GM19239 (cell line): ENCODE measurements around the gene SEC22A.

Source experiments
- DNase-seq: peaks from one replicate; pipeline ENCODE4 v3.0.0; 2011; ENCODE audit warnings: low spot score; ENCODE audit not compliant: insufficient read length
- FAIRE-seq: peaks from 2 replicates; lab custom pipeline; 2011; peaks lifted over from hg19 to GRCh38; lab: Jason Lieb, UNC

SEC22A gene

GRCh38 chr3:123285066-123285465 lies 83.3 kb downstream of the SEC22A start:
- DNase-seq: no peak
- FAIRE-seq: no peak

DNA sequence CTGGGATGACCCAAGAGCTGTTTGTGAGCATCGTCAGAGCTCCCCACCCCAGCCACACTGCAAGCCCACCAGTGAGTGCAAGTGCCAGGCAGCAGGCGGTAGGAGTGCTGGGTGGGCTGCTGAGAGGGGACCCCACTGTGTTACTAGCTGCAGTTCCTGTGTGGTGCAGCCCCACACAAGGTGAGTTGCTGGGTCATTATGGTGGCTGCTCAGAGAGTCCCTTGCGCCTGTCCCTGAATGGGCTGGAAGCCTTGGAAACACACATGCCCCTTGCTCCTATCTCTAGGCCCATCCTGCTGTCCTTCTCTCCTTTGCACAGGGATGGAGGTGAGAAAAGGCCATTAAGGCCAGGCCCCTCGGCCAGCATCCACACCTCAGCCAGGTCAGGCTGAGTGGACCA lies 83.7 kb downstream of the SEC22A start:
- DNase-seq (no peak), FAIRE-seq (no peak)

GRCh38 chr3:123285931-123286307 lies 84.2 kb downstream of the SEC22A start:
- FAIRE-seq: no peak
- no peak for DNase-seq

GRCh38 chr3:123286308-123287023 lies 84.7 kb downstream of the SEC22A start:
- DNase-seq (peak; percentile 78), FAIRE-seq (no peak)

- DNase-seq (no peak), FAIRE-seq (no peak)
Measured at GRCh38 chr3:123287051-123287961, 85.6 kb downstream of the SEC22A start.

DNA sequence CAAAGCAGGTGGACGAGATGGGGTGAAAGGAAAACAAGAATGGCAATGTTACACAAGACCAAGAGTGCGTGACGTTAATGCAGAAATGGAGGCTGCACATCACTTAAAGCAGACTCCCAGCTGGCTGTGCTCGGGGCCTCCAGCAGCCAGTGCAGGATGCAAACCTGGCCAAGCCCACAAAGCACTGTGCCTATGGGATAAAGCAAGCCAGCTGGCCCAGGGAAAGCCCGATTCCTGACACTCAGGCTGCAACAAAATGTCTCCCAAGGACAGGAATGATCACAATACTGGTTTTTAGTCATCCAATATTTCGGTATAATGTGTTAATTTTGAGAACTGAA lies 86.2 kb downstream of the SEC22A start:
- DNase-seq (no peak), FAIRE-seq (no peak)

DNA sequence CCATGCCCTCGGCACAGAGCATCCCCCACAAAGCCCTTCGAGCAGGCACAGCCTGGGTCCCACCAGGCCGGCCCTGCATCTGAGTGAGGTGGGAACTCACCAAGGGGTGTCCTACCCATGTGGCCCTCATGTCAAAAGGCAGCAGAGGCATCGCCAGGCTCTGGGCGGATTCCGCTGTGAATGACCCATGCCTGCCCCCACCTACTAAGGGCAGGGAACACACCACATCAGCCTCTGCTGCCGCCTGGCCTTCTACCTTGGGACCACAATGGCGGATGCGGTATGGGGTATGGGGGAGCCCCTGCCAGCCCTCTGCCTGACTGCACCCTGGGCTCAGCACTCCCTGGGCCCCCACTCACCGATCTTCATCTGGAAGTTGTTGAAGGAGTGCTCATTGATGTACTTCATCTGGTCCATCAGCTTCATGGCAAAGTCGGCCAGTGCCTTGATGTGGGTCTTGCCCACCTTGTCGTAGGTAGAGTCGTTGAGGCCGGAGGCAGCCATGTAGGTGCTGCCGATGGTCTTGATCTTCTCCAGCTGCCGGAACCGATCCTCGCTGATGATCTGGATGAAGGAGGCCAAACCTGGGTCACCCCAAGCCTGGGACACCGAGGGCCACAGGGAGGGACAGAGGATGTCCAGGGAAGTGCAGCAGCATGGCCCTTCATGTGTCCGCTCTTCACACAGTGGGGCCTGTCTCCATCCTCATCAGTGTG lies 87.8 kb downstream of the SEC22A start:
- DNase-seq: no peak
- FAIRE-seq: no peak

DNA sequence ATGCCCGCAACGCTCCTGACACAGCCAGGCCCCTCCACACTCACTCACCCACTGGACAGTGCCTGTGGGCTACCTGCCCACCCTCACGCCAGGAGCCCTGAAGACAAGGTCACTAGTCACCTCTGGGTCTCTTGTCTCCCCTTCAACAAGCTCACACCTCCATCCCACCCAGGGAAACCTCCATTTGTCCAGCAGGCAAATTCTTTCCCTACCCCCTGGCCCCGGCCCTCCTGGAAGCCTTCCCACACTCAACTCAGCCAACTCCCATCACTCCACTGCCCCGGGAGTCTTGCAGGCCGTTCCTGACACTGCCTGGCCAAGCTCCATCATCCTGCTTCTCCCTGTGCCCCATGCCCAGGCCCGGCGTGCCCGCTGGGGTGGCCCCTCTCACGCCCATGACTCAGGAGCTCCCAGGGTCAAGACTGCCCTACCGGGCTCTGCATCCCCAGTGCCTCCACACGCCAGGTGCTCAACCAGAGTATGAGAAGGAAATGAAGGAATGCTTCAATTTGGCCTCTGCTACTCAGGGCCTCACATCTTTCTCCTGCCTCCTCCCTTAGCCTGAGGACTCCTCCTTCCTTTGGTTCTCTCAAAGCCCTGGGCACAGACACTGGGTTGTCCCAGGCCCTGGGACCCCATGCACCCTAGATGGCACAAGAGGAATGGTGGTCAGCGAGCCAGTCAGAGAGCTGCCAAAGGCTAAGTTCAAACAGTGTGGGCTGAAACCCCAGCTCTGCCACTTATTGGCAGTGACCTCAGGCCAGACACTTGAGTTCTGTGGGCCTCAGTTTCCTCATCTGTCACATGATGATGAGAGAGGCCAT lies 88.6 kb downstream of the SEC22A start:
- DNase-seq (no peak), FAIRE-seq (no peak)

DNA sequence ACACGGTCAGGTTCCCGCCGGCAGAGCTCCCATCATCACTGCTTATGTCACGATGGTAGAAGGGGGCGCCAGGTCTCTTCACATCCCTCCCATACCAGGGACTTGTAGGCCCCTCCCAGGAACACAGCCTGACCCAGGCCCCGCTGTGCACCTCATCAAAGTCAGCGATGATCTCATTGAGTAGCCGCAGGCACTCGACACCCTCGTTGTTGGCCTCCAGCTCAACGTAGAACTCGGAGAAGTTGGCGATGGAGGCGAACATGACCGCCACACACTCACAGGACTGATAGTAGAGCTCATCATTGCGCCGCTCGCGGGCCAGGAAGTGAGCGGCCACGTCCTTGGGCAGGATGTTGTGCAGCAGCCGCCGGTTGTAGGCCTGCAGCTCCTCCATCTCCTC lies 89.2 kb downstream of the SEC22A start:
- FAIRE-seq: no peak
- DNase-seq: no peak

DNA sequence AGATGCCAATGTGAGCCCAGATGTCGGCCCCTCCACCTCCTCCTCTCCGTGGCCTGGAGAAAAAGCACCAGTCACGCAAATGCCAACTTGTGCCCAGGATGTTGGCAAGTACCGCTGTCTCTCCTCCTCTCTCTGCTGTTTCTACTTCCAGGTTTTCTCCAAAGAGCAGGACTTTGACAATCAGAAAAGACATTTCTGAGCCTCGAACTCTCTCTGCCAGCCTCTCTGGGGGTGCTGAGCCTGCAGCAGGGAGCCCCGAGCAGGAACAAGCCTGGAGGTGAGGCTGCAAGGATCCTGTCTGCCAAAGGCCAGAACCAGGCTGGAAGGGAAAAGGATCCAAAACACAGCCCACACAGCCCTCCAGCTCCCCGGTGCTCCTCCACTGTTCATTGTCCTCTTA lies 89.7 kb downstream of the SEC22A start:
- FAIRE-seq (no peak), DNase-seq (no peak)

GRCh38 chr3:123292321-123293310 lies 90.9 kb downstream of the SEC22A start:
- DNase-seq (no peak), FAIRE-seq (no peak)

- FAIRE-seq (no peak), DNase-seq (no peak)
Measured at GRCh38 chr3:123294296-123294938, 92.7 kb downstream of the SEC22A start.

- DNase-seq (no peak), FAIRE-seq (no peak)
Measured at GRCh38 chr3:123295171-123295900, 93.6 kb downstream of the SEC22A start.

- FAIRE-seq (no peak), DNase-seq (no peak)
Measured at GRCh38 chr3:123295901-123296250, 94.1 kb downstream of the SEC22A start.

DNA sequence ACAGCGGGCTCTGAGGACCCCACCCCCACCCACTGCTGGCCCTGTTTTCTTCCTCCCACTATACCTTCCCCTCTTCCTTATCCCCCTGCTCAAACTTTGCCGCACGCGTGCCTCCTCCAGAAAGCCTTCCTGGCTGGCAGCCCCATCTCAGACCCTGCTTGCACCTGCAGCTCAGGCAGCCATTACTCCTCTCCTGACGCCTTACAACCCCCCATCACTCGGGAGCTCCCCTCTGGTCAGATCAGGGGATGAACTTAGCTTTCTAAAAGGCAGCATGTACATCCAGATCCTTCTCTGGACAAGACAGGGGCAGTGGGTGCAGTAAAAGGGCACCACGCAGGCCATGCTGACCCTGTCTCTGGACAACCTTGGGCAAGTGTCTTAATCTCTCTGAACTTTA lies 94.5 kb downstream of the SEC22A start:
- DNase-seq: no peak
- no peak for FAIRE-seq

GRCh38 chr3:123296836-123297626 lies 95.3 kb downstream of the SEC22A start:
- DNase-seq (no peak), FAIRE-seq (no peak)

DNA sequence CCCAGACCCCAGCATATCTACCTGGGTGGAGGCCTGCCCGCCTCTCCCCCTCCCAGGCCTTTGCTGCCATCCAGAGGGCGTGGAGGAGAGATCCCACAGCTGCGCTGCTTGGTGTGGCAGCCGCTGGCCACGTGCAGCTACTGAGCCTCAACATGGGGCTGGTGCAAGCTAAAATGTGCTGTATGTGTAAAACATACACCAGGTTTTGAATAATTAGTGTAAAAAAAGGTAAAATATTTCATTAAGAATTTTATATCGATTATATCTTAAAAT lies 95.8 kb downstream of the SEC22A start:
- no peak for FAIRE-seq
- no peak for DNase-seq

DNA sequence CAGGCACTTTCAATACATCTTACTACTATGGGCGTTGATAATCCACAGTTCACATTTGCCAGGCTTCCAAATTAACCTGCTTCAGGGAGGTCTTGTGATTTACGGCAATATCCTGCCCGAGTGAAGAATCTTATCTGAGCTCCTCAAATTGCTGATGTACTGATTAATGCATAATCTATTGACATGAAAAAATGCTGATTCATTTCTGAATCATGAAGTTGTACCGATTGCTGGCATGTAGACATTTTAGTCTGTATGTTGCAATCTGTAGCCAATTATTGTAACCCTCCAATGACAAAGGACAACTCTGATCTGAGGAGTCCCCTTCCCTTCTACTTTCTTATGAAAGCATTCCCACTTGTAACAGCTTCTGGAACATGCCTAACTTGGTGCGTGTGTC lies 97.2 kb downstream of the SEC22A start:
- DNase-seq: no peak
- no peak for FAIRE-seq
